HepG2 (cell line): Measurements from ENCODE around the gene CD164L2. TPM values are rescaled to one million over a fixed set of nuclear protein-coding genes. Genes with fewer than 3 reads are reported as not detected.

ENCODE experiments used
- ATAC-seq: fragments of 200-7000 bp; cut with Tn5 transposase; 3 replicates; pipeline ENCODE4 v1.9.1; 2020; ENCODE audit warnings: mild to moderate bottlenecking, moderate library complexity
- BruUV-seq: library from RNA; stranded (reverse); fragments of 400-500 nt; replicated peaks from 2 replicates; lab custom pipeline; 2021; lab: Mats Ljungman, UMichigan
- CTCF ChIA-PET: fragments of 300-600 bp; formaldehyde crosslinking; extraction: SDS; loops from one replicate; lab custom pipeline; 2021; ENCODE audit warnings: low total read pairs, inconsistent platforms, low intra/inter-chr PET ratio; lab: Yijun Ruan, JAX
- POLR2A ChIA-PET: fragments of 350-600 bp; sonication (Branson Sonifier 250); formaldehyde crosslinking; loops from one replicate; lab custom pipeline; 2020; ENCODE audit warnings: antibody characterized with exemption, inconsistent platforms; lab: Yijun Ruan, JAX
- DNase-seq: peaks from one replicate; pipeline ENCODE4 v3.0.0-alpha.2; 2015; ENCODE audit warnings: low spot score
- FAIRE-seq: peaks from 3 replicates; lab custom pipeline; 2011; peaks lifted over from hg19 to GRCh38; lab: Jason Lieb, UNC
- H2AFZ ChIP-seq: one replicate; pipeline ENCODE4 v1.6.1; 2011; ENCODE audit warnings: low read length, inconsistent platforms
- H3K27ac ChIP-seq: fragments of 300-600 bp; 3 replicates; pipeline ENCODE4 v1.8.0; 2011; ENCODE audit warnings: mixed run types, mild to moderate bottlenecking, mixed read lengths, low read length, inconsistent platforms; ENCODE audit not compliant: insufficient read depth; ENCODE audit errors: extremely low read length
- H3K27me3 ChIP-seq, 2 experiments: fragments of 200-600 bp in 1 of 2; 2 replicates in 1 of 2; 3 replicates in 1 of 2; pipeline versions ENCODE4 v1.6.0 to v1.8.0; 2011; ENCODE audit warnings: low read length in 2 of 2, mild to moderate bottlenecking in 2 of 2, moderate library complexity in 2 of 2, inconsistent platforms in 1 of 2; ENCODE audit not compliant: insufficient read depth in 2 of 2, control insufficient read depth in 1 of 2
- H3K36me3 ChIP-seq, 2 experiments: fragments of 200-600 bp in 1 of 2; replicated peaks in 1 of 2; 2 replicates in 1 of 2; 3 replicates in 1 of 2; pipeline versions ENCODE4 v1.5.1 to v1.8.0; 2011; ENCODE audit warnings: low read length in 2 of 2, inconsistent platforms in 1 of 2; ENCODE audit not compliant: insufficient read depth in 2 of 2, control insufficient read depth in 1 of 2
- H3K4me1 ChIP-seq: 2 replicates; pipeline ENCODE4 v1.5.1; 2012; ENCODE audit warnings: low read length, inconsistent platforms; ENCODE audit not compliant: insufficient read depth
- H3K4me2 ChIP-seq: 2 replicates; pipeline ENCODE4 v1.6.0; 2011; ENCODE audit warnings: low read depth, low read length, inconsistent platforms
- H3K4me3 ChIP-seq, 3 experiments: fragments of 200-600 bp in 1 of 3; sonication (generic), shearing (Covaris generic) in 1 of 3; replicated peaks in 1 of 3; 2 replicates each; pipeline ENCODE4 v1.5.1; 2011 to 2016; ENCODE audit warnings: low read length in 3 of 3, inconsistent platforms in 2 of 3, low read depth in 2 of 3, mild to moderate bottlenecking in 2 of 3, control low read depth in 1 of 3, mixed read lengths in 1 of 3; ENCODE audit not compliant: insufficient read depth in 1 of 3
- H3K79me2 ChIP-seq: one replicate; pipeline ENCODE4 v1.6.1; 2011; ENCODE audit warnings: low read length, inconsistent platforms; ENCODE audit not compliant: insufficient read depth
- H3K9ac ChIP-seq: 2 replicates; pipeline ENCODE4 v1.6.0; 2011; ENCODE audit warnings: mild to moderate bottlenecking, low read depth, low read length, inconsistent platforms; ENCODE audit not compliant: insufficient read depth
- H3K9me3 ChIP-seq: 2 replicates; pipeline ENCODE4 v1.5.1; 2012; ENCODE audit warnings: mild to moderate bottlenecking, low read length
- H4K20me1 ChIP-seq: 2 replicates; pipeline ENCODE4 v1.6.0; 2011; ENCODE audit warnings: inconsistent platforms, mild to moderate bottlenecking, low read length, moderate library complexity; ENCODE audit not compliant: insufficient read depth
- ERF ChIP-seq: IDR thresholded peaks from 2 replicates; pipeline ENCODE4 v1.6.1; 2018; ENCODE audit warnings: missing biosample characterization, missing genetic modification reagents
- KLF6 ChIP-seq: IDR thresholded peaks from 2 replicates; pipeline ENCODE4 v1.8.0; 2016; ENCODE audit warnings: missing biosample characterization, missing genetic modification reagents
- RCOR2 ChIP-seq: IDR thresholded peaks from 2 replicates; pipeline ENCODE4 v1.6.1; 2016; ENCODE audit warnings: missing biosample characterization, missing genetic modification reagents
- SP4 ChIP-seq: sonication (generic); formaldehyde crosslinking; IDR thresholded peaks from 2 replicates; pipeline ENCODE4 v1.8.1; 2023; ENCODE audit warnings: mild to moderate bottlenecking, missing genetic modification reagents
- TOE1 ChIP-seq: sonication (generic); formaldehyde crosslinking; IDR thresholded peaks from 2 replicates; pipeline ENCODE4 v1.4.0; 2020; ENCODE audit warnings: mild to moderate bottlenecking, missing genetic modification reagents
- ZNF564 ChIP-seq: sonication (generic); formaldehyde crosslinking; IDR thresholded peaks from 2 replicates; pipeline ENCODE4 v1.8.1; 2023; ENCODE audit warnings: mild to moderate bottlenecking, missing genetic modification reagents
- WGBS: methylation state at CpG from one replicate; pipeline ENCODE4 v1.1.6; 2017; ENCODE audit warnings: low lambda C conversion rate; 5-methylcytosine and 5-hydroxymethylcytosine counted together
- in situ Hi-C: cut with HindIII; loops from 2 replicates; pipeline ENCODE4 v1.10.0; 2017; ENCODE audit warnings: low pct_unique_long_range_greater_than_20kb; ENCODE audit not compliant: extremely low pct_ligation_motif_present
- intact Hi-C: fragments of 100-400 bp; cut with micrococcal nuclease; formaldehyde crosslinking; loops from one replicate; pipeline ENCODE4 v1.10.0; 2022; ENCODE audit not compliant: unreplicated experiment
- polyA plus RNA-seq, 8 experiments: library from polyadenylated mRNA; depleted of rRNA in 3 of 8; stranded (reverse) in 7 of 8; unstranded in 1 of 8; fragments of >200 nt; fragmentation: Illumina TruSeq in 4 of 8; extraction: Trizol in 4 of 8; gene quantifications; 2 replicates each; pipeline versions ENCODE4 v1.2.1 to v1.2.3, GENCODE V29; 2011 to 2016; ENCODE audit warnings: low read depth in 4 of 8, missing spikeins in 1 of 8, mixed read lengths in 1 of 8; ENCODE audit not compliant: insufficient read depth in 1 of 8
- total RNA-seq, 5 experiments: library from RNA; depleted of rRNA; stranded (reverse); fragments of >200 nt; fragmentation: Illumina TruSeq; extraction: Trizol; gene quantifications; 2 replicates each; pipeline ENCODE4 v1.2.3, GENCODE V29; 2016; ENCODE audit warnings: low read depth in 1 of 5
- TF ChIP-seq, protein P1 (sequence below): IDR thresholded peaks from 2 replicates; pipeline ENCODE4 v1.6.1; 2016; ENCODE audit warnings: missing biosample characterization, missing genetic modification reagents, low read depth
- TF ChIP-seq, protein P2 (sequence below): sonication (generic); formaldehyde crosslinking; IDR thresholded peaks from 2 replicates; pipeline ENCODE4 v1.8.1; 2023; ENCODE audit warnings: mild to moderate bottlenecking, moderate library complexity, missing genetic modification reagents
- TF ChIP-seq, protein P3 (sequence below): sonication (generic); formaldehyde crosslinking; IDR thresholded peaks from 2 replicates; pipeline ENCODE4 v1.5.1; 2020; ENCODE audit warnings: missing genetic modification reagents, mild to moderate bottlenecking, borderline replicate concordance

CD164L2 gene
- total and polyA plus RNA-seq, 2 of the 13 experiments (the other 11 are each of a cell fraction or from before 2014, with no cell fraction given) = not detected

DNA sequence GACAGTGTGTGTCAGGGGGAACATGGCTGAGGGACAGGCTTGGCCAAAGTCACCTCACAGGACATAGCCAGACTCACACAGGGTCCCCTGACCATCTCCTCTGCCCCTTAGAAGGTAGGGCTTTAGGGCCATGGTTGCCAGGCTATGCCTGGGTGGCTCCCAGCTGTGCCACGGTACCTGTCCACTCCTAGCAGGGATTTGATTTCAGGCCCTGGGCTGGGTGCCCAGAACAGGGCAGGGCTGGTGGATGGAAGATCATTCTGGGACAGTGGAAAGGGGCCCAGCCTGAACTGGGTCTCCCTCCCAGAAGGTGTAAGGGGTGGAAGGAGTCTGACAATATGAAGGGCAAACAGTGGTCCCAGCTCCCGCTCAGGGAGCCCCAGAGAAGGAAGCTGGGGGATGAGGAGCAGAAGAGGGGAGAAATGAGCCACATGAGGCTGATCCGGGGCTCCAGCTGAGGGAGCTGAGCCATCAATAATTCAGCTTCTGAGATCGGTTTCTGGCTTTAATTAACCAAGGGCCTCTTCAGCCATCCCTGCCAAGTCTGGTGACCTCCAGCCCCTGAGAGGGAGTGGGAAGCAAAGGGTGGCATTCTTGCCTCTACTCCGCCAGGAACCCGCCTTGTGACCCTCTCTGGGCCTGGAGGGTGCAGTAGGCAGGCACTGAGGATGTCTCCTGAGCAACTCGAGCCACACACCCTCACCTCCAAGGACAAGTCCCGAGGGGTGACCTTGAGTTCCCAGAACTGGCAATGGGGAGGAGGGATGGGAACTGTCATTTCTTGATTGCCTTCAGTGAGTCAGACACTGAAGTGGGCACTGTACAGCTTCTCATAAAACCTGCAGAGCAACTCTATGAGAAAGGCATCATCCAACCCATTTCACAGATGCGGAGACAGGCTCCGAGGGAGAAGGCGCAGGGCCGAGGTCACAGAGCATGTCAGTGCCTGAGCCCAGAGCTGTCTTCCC is 2.1 kb downstream of the CD164L2 start:
- Histone ChIP-seq H3K4me3 (no peak overlapping the region), H3K9me3 (no peaks in the 10 kb centered on the region), H3K79me2 (no peaks in the 10 kb centered on the region), H3K36me3 (no peaks in the 10 kb centered on the region), H3K9ac (no peak overlapping the region), H3K4me1 (no peaks in the 10 kb centered on the region), H3K27ac (no peak overlapping the region), H4K20me1 (no peaks in the 10 kb centered on the region), H3K27me3 (peaks cover 9 to 45% of the 10 kb centered on the region in 2 experiments), H2AFZ (no peak overlapping the region)
- FAIRE-seq (no peak), DNase-seq (no peak), ATAC-seq (no peak)
- no TSS peak for BruUV-seq
- in situ Hi-C loops (no loop called here), intact Hi-C loops (no loop called here)
- ChIA-PET POLR2A (interaction anchor here (0.6 kb wide), 1 partner anchor 15 kb away, joined by 3 read pairs; no protein-coding TSS in a partner anchor), CTCF (no interaction called here)
- WGBS = 22% methylated on average over 9 of the region's 12 CpGs
- TF ChIP-seq ZNF564 (CRISPR knock-in tag) (no peak), SP4 (CRISPR knock-in tag) (no peak), KLF6 (CRISPR knock-in tag) (no peak), RCOR2 (CRISPR knock-in tag) (no peak), TOE1 (no peak), ERF (no peak)
- TF ChIP-seq, protein P1, sequence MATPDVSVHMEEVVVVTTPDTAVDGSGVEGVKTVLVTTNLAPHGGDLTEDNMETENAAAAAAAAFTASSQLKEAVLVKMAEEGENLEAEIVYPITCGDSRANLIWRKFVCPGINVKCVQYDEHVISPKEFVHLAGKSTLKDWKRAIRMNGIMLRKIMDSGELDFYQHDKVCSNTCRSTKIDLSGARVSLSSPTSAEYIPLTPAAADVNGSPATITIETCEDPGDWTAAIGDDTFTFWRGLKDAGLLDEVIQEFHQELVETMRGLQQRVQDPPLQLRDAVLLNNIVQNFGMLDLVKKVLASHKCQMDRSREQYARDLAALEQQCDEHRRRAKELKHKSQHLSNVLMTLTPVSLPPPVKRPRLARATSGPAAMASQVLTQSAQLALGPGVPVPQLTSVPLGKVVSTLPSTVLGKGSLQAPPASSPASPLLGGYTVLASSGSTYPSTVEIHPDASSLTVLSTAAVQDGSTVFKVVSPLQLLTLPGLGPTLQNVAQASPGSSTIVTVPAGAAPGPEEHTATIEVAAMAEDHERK (CRISPR knock-in tag) = no peak
- TF ChIP-seq, protein P2, sequence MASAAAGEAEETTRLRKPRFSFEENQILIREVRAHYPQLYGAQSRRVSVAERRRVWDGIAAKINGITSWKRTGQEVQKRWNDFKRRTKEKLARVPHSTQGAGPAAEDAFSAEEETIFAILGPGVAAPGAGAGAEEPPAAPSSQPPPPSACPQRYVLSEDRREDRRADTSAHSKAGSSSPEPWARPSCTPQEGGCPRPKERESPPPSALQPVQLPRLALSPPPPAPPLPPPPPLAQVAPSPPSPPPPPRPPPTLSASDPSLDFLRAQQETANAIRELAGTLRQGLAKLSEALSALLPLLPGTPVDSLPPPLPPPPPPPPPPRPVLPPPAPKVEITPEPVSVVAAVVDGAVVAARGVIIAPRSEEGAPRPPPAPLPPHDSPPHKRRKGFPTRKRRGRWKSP (CRISPR knock-in tag) = no peak
- TF ChIP-seq, protein P3, sequence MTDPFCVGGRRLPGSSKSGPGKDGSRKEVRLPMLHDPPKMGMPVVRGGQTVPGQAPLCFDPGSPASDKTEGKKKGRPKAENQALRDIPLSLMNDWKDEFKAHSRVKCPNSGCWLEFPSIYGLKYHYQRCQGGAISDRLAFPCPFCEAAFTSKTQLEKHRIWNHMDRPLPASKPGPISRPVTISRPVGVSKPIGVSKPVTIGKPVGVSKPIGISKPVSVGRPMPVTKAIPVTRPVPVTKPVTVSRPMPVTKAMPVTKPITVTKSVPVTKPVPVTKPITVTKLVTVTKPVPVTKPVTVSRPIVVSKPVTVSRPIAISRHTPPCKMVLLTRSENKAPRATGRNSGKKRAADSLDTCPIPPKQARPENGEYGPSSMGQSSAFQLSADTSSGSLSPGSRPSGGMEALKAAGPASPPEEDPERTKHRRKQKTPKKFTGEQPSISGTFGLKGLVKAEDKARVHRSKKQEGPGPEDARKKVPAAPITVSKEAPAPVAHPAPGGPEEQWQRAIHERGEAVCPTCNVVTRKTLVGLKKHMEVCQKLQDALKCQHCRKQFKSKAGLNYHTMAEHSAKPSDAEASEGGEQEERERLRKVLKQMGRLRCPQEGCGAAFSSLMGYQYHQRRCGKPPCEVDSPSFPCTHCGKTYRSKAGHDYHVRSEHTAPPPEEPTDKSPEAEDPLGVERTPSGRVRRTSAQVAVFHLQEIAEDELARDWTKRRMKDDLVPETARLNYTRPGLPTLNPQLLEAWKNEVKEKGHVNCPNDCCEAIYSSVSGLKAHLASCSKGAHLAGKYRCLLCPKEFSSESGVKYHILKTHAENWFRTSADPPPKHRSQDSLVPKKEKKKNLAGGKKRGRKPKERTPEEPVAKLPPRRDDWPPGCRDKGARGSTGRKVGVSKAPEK = no peak
- TF ChIP-seq, all 625 proteins: peak for 0
- no peak overlapping the region for H3K4me2 ChIP-seq
